Activated gamma-delta T cell (primary cell): ENCODE measurements around the gene NAPSA.
"Not testable (repeated sequence)": the region's sequence is repeated elsewhere in the genome, so short reads cannot be mapped to it uniquely, and the experiment has no call there.

Source experiments
- DNase-seq: peaks from one replicate; lab custom pipeline; 2025; lab: John Stamatoyannopoulos, UW

Gene NAPSA

GRCh38 chr19:50361290-50362029 lies 4.0 kb downstream of the NAPSA start:
- DNase-seq, result no peak

DNA sequence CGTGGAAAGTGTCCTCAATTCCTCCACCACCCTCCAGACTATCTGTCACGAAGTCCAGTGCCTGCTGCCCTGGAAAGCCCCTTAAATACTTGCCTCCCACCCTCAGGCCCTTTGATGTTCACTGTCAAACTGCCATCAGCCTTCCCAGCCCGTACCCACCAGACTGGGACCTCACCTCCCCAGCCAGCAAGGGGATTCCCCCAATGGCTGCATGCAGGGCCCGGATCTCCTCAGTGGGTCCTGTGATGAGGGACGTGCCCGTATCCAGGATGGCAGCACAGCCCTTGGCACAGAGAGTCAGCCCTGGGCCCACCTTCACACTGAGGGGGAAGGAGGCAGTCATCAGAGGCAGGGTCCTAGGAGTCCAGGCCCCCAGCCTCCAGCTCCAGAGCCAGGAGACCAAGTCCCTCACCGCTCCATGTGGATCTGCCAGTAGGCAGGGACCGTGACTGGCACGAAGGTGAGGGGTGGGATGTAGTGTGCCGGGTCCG lies 6.1 kb downstream of the NAPSA start:
- DNase-seq, result no peak

DNA sequence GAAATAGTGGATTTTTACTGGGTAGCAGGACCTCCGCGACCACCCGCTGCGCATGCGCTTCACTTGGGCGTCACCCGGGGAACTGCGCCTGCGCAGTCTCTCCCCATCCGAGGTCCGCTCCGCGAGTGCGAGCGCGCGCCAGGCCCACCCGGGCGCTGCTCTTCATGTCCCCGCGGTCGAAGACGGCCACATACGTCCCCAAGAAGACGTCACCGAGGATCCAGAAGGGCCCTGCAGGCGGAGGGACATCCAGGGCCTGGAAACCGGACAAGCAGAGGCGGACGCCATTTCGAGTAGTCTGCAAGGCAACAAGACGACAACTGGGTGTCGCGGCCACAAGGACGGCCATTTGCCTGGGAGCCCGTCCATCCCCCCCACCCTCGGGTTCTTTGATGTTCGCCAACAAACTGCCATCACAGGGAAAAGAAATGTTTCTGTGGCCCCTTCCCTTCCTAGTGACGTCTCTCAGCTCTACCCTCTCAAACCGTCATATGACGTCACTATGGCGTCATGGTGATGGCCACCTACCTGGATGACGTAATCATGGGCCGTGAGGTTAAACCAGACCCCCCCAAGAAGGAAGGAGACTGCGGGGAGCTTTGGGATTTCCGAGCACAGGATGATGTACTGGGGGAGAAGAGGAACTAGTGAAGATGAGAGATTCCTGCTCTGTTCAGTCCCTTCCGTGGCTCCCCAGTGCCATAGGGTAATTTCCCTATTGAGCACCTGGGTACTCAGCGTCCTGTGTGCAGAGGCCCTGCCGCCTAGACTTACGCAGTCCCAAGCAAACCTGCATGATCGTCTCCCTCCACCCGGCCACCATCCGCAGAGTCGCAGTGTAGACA lies 6.7 kb downstream of the NAPSA start:
- DNase-seq, result peak; percentile 58

GRCh38 chr19:50357178-50358100 lies 8.0 kb downstream of the NAPSA start:
- peak; percentile 75 for DNase-seq

- DNase-seq, result no peak
Observed at GRCh38 chr19:50356691-50357177, 8.7 kb downstream of the NAPSA start.

GRCh38 chr19:50353487-50353880 lies 12.0 kb downstream of the NAPSA start:
- not testable (repeated sequence) for DNase-seq

DNA sequence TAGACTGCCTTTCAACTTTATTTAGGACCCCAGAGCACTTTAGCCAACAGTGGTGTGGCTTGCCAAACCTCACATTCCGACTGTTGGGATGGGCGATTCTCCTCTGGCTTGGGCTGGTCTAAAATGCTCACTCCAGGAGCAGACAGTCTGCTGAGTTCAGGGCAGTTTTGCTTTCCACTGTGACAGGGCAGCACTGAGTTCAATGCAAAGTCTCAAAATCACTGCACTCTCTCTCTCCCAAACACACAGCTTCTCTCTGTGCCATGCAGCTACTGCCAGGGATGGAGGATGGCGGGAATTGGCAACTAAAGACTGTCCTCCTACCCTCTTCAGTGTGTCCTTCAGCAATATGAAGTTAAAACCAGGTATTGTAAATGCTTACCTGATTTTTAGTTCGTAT lies 13.2 kb downstream of the NAPSA start:
- no peak for DNase-seq

DNA sequence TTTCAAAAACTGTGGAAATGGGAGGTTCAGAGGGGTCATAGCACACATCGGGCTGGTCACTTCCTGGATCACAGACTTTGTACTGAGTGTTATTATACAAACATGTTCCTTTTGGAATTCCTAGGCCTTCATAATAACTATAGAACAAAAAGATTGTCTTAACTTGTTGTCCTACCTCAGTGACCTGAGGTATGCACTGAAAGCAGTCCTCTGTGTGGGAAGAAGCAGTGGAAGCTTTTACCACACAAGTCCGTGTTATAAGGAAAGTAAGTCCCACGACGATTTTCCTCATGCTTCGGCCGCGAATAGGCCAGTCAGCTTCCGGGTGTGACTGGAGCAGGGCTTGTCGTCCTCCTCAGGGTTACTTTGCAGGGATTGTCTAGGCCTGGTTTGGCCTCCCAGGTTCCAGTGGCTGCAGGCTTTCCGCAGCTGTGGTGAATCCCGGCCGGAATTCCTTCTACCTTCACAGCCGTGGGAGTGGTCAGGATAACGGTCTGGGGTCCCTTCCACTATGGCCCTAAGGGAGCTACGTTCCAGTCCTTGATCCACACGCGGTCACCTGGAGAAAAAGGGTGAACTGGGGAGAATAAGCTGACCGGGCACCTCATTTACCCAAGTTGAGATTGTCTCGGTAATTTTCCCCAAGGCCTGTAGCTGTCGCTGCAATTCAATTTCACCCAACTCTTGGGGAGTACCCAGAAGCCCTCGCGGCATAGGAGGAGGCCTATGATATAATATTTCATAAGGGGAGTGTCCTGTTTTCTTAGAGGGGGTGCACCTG lies 16.0 kb downstream of the NAPSA start:
- no peak for DNase-seq

- not testable (repeated sequence) for DNase-seq
Observed at GRCh38 chr19:50347089-50347581, 18.3 kb downstream of the NAPSA start.

DNA sequence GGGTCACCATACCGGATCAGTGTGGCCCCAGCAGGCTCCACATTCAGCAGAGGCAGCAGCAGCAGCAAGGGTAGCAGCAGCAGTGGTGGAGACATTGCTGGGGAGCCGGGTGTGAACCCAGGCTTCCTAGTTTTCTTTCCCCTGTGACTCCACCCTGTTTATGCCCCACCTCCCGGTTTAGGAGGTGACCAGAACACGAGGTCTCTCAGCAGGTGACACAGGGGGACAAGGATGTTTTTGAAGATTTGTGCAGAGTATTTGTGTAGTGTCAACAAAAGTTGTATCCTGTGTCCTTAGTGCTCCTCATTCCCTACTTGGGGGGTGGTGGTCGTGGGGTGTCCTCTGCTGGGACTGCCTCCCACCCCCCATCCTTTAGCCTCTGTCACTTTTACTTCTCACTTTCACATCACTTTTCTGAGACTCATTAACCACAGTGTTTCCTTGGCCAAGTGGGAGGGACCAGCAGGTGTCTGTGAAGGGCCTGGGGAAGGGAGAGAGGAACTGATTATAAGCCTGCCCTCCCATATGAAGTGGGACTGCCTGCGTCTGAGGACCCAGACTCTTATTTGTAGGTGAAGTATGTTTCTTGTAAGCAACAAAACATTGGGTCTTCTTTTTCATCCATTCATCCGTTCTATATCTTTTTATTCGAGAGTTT lies 20.6 kb downstream of the NAPSA start:
- DNase-seq, result no peak

- no peak for DNase-seq
Observed at GRCh38 chr19:50341091-50341564, 24.3 kb downstream of the NAPSA start.

DNA sequence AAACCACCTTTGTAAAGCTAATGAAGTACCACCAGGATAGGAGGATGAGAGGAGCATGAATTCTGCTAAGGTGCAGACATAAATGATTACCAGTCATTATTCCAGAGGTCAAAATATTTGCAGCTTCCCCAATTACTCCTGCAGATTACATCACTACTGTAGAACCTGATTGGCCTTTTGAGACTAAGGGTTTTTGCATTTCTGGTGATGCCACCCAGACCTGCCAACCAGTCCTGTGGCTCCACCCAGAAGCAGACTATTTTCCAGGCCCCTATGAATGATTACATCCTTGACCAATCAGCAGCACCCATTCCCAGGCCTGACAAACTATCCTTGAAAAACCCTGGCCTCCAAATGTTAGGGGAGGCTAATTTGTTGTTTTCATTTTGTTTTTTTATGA lies 25.1 kb downstream of the NAPSA start:
- no peak for DNase-seq

DNA sequence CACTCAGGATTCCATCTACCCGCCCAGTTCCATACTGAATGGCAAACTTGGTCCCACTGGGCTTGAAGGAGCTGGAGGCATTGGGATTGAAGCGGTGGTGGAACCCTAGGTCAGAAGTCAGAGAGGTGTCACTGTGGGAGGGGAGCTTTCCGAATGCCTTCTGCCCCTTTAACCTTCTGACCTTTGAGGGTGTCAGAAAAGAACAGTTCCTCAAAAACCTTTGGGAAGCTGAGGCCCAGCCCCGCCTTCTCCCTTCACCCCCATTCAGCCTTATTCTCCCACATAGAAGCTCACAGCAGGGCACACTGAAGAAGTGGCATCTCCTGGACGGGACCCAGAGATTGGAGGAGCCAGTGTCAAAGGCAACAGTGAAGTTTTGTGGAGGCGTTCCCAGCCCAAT lies 28.4 kb downstream of the NAPSA start:
- DNase-seq, result not testable (repeated sequence)

- DNase-seq, result no peak
Observed at GRCh38 chr19:50334741-50335421, 30.6 kb downstream of the NAPSA start.

GRCh38 chr19:50333737-50334617 lies 31.5 kb downstream of the NAPSA start:
- peak; percentile 65 for DNase-seq

GRCh38 chr19:50333235-50333736 lies 32.2 kb downstream of the NAPSA start:
- DNase-seq, result peak; percentile 63

DNA sequence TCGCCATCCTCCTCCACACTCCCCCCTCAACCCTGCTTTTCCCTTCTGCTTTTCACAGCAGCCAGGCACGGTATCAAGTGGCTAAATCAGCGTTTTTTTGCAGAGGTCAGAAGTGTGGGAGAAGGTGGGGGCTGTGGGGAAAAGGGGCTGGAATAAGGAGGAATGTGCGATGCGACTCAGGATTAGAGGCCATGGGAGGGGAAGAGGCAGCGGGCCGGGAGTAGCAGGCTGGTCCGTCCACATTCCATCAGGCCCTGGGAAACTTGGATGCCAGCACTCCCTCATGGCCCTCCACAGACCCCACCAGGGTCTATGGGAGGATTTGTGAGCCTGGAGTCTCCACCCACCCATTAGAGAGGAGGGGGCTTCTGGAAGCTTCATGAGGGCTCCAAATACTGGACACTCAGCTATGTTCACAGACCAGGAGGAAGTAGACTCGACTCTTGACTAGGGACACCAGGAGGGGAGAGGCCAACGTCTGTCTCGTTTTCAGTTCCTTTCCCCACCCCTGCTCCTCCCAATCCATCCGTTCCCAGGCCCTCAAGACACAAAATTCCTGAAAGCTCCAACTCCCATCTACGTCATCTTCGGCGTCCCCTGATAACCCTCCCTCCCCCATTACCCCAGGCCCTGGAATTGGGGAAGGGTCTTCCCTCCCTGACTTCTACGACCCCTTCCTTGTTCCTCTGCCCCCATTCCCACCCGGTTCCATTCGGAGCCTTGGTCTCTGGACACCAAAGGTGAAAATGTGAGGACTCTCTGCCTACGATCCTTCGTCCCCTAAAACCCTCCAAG lies 33.0 kb downstream of the NAPSA start:
- no peak for DNase-seq

DNA sequence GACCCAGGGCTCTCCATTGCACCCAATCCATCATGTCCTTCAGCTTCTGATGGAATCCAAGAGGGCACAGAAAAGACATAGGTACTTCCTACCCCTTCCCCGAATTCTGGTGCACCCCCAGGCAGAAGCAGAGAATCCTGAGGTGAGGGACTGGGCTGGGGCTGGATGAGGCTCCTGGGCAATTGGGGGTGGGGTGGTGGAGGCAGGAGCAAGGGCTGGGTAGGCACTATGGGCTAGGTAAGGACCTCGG lies 33.5 kb downstream of the NAPSA start:
- DNase-seq, result no peak
